ENCODE results near the gene CYP4F8.

GRCh38 chr19:15675560-15675959 is 60.5 kb downstream of the CYP4F8 start:
- TF ChIP-seq CTCF (IDR thresholded peaks at IDR 0.05) (no peak), EZH2 (IDR thresholded peaks at IDR 0.05) (no peak), EZH2phosphoT487 (IDR thresholded peaks at IDR 0.05) (no peak)

Measured in neural progenitor cell (in vitro differentiated cells).